D721Med (cell line): Measurements from ENCODE around the gene KRTAP23-1.

Experiments
- DNase-seq: peaks from one replicate; pipeline ENCODE4 v3.0.0; 2011; ENCODE audit warnings: low spot score; ENCODE audit not compliant: insufficient read length
- FAIRE-seq: peaks from 2 replicates; lab custom pipeline; 2011; peaks lifted over from hg19 to GRCh38; lab: Jason Lieb, UNC
- CTCF ChIP-seq: IDR thresholded peaks from 2 replicates; pipeline ENCODE4 v1.5.1; 2012; ENCODE audit warnings: mild to moderate bottlenecking, control low read depth; ENCODE audit not compliant: insufficient read depth; ENCODE audit errors: missing control alignments

The KRTAP23-1 gene

DNA sequence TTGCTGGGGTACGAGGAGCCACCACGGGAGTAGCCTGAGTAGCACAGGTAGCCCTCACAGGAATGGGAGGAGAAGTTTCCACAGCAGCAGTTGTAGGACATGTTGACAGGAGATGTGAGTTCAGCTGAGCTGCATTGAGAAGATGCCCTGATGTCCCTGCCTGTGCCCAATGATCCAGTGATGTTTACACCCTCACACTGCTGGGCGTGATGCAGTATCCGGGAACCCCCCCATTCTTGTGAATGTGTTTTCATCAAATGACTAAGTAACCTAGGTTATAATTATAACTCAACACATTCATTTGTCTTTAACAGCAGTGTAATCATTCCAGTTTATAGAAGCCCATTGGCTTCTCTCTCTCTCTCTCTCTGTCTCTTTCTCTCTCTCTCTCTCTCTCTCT is at the start of gene KRTAP23-1:
TSS of gene KRTAP23-1 (minus strand) at position 101 of the 400 bp plus-strand sequence. CDS start at position 101, 0 bp downstream.
- no peak for DNase-seq
- FAIRE-seq: no peak
- TF ChIP-seq CTCF: no peak

GRCh38 chr21:30395731-30396130 is 47.3 kb upstream of the KRTAP23-1 start, which contains the start of gene KRTAP13-1:
Gene KRTAP13-1, plus strand, starts transcription at chr21:30396031. Its CDS starts 56 bp downstream, at chr21:30396087.
- FAIRE-seq (no peak), DNase-seq (no peak)
- no peak for TF ChIP-seq CTCF

DNA sequence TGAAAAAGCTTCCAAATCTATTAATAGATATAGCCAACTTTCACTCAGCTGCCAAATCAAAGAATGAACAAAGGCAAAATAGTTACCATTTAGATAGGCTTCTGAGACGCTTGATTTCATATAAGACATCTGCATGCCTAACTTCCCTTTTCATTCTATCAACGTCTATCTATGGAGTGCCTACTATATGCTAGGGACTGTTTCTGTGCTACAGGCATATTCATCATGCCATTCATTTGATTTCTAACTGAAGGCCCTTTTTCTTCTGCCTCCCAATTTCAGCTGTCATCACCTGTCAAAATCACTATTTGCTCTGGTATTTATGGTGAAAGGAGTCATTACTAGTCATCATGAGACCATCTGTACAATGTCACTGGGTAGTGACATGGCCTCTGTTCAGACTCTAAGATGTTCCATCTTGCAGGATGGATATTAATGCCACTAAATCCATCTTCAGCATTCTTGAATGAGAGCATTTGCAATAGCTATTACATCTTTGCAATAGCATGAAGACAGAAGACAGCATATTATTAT is 43.2 kb upstream of the KRTAP23-1 start:
- DNase-seq (no peak), FAIRE-seq (no peak)
- TF ChIP-seq CTCF: no peak

- TF ChIP-seq CTCF: no peak
- DNase-seq (no peak), FAIRE-seq (no peak)
Measured at GRCh38 chr21:30382201-30382600, 33.8 kb upstream of the KRTAP23-1 start.

- TF ChIP-seq CTCF: no peak
- no peak for FAIRE-seq
- DNase-seq: no peak
Measured at GRCh38 chr21:30372139-30372770, 23.8 kb upstream of the KRTAP23-1 start, which contains the start of gene KRTAP13-2. Gene KRTAP13-2, minus strand, starts transcription at chr21:30372271. Its CDS starts 58 bp downstream, at chr21:30372213.

DNA sequence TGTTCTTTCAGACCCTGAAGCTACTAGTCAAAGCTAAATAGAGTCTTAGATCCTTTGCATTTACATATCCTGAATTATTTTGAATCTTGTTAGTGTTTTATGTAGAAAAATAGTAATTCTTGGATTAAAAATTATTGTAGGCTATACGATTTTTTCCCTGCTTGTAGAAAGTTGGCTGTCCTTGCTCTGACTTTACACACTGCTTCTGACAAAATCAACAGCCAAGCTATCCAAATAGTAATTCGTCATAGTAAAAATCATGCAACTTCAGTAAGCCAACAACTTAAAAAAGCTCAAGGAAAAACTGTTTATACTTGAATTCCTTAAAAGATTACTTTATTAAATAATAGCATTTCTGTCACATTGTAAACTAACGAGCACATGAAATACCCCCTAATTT is 7.5 kb upstream of the KRTAP23-1 start:
- no peak for TF ChIP-seq CTCF
- FAIRE-seq: no peak

More for the DNA sequence above, 7.5 kb upstream of the KRTAP23-1 start:
- no peak for DNase-seq
